ENCODE results near the gene SPOCK1.

Gene SPOCK1

DNA sequence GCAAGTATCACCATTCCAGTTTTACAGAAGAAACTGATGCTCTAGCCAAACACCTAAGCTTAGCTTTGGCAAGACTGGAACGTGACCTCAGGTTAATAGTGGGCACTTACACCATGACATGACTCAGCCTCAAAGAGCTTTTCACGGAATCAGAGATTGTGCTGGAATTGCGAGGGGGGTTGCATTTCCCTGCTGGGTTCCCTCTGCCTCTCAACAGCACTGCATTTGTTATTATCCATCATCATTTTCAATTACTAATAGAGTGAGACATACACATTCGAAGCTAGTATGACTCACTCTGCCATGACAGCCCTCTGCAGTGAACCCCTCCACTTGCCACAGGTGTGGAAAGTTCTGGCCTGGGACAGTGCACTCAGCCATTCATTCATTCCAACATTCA, 8.0 kb downstream of the SPOCK1 start:
- DNase-seq, result no peak

DNA sequence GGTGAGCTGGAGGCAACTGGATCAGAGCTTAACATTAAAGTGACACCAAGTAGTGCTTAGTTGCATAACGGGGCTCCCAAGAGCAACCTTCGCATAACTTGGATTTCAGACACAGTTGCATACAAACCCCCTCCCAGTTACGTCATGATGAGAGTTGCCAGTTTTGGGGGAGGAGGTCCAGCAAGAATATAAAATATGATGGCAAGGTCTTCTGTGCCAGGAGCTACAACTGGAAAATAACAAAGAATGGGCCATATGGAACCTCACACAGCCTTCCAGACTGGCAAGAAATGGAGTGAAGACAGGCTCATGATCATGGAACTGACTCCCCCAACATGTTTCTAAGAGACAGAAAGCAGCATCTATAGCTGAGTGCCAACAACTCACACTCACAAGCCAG, 8.5 kb downstream of the SPOCK1 start:
- no peak for DNase-seq

- no peak for DNase-seq
Observed at GRCh38 chr5:137488974-137489373, 10.2 kb downstream of the SPOCK1 start.

DNA sequence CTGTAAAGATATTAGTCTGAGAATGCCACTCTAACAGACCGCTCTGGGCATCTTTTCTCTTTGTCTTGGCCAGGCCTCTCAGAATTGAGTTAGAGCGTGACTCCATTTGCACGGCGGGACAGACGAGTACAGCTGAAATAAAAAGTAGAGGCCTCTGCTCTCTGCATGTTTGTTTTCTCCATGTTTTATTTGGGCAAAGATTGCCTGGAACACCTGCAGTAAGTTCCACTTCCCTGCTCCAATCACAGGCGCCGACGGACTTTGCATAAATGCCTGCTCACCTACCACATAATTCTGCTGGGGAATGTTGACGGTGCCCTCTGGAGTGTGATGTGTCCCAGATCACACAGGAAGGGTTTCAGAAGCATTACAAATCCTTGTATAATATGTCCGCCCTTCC, 10.6 kb downstream of the SPOCK1 start:
- no peak for DNase-seq

- no peak for DNase-seq
Observed at GRCh38 chr5:137487600-137487999, 11.5 kb downstream of the SPOCK1 start.

- DNase-seq, result no peak
Observed at GRCh38 chr5:137486707-137487106, 12.4 kb downstream of the SPOCK1 start.

GRCh38 chr5:137481596-137481995, 17.5 kb downstream of the SPOCK1 start:
- DNase-seq, result no peak

- no peak for DNase-seq
Observed at GRCh38 chr5:137478043-137478442, 21.1 kb downstream of the SPOCK1 start.

DNA sequence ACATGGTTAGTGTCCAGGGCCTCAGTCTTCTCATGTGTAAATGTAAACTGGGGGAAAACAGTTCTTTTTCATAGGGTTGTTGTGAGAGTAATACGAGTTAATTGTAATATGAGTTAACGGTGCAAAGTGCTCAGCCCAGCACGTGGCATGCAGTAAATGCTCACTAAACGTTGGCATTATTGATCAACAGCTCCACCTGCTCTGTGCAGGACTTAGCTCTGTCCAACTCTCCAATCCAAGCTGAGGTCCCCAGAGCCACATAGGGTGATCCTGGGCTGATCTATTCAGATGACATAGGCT, 28.3 kb downstream of the SPOCK1 start:
- no peak for DNase-seq

- no peak for DNase-seq
Observed at GRCh38 chr5:137470111-137470920, 28.8 kb downstream of the SPOCK1 start.

DNA sequence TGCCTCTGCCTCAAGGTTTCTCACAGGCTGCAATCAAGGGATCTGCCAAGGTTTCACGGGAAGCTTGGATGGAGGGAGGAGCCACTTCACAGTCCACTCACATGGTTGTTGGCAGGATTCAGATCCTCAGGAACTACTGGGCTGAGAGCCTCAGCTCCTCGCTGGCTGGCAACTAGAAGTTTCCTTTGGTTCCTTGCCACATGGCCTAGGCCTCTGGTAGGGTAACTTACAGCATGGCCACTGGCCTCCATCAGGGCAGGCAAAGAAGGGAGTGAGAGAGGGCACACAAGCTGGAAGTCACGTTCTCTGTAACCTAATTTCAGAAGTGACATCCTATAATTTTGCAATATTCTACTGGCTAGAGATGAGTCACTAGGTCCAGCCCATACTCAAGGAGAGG, 32.2 kb downstream of the SPOCK1 start:
- no peak for DNase-seq

DNA sequence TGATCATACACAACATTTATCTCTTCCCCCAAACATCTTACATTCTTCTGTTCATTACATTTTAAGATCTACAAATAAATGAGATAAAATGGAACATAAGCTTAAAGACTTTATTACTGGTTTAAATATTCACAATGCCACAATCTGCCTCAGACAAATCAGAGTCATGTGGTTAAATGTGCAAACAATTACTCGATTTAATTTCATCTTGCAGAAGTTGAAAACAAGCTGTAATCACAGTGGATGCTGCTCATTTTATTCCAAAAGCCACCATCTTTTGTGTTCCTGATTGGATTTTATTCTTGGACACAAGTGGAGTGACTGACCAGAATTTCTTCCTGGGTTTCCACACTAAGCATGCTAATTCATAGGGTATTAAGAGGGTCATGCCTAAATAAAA, 33.2 kb downstream of the SPOCK1 start:
- DNase-seq, result no peak

DNA sequence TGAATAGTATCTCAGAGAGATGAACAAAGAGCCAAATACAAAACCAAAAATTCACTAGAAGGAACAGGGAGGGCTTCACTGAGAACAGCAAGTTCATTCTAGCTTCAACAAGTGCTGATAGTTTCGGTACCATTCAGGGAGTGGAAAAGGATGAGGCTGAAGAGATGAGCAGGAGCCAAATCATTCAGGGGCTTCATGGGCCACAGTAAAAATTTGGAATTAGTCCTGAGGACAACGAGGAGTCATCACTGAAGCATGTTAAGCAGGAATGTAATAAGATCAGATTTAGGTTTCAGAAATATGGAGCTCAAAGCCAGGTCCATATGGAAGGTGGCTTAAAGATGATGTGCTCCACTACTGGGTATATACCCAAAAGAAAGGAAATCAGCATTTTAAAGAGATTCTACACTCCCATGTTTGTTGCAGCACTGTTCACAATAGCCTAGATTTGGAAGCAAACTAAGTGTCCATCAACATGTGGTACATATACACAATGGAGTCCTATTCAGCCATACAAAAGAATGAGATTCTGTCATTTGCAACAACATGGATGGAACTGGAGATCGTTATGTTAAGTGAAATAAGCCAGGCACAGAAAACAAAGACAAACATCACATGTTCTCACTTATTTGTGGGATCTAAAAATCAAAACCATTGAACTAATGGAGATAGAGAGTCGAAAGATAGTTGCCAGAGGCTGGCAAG, 36.2 kb downstream of the SPOCK1 start:
- no peak for DNase-seq

DNA sequence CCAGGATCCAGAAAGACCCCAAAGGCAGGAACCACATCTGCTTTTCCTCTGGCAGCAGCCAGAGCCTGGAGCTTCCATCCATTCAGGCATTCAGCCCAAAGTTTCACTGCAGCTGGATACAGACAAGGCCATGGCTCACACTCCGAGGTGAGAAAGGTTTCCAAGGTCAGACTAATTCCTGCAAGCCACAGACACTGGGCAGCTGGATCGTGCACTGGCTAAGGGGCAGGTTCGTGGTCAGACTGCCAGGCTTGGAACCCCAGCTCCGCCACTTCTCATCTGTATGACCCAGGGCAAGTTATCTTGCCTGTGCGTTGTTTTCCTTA, 36.9 kb downstream of the SPOCK1 start:
- no peak for DNase-seq

DNA sequence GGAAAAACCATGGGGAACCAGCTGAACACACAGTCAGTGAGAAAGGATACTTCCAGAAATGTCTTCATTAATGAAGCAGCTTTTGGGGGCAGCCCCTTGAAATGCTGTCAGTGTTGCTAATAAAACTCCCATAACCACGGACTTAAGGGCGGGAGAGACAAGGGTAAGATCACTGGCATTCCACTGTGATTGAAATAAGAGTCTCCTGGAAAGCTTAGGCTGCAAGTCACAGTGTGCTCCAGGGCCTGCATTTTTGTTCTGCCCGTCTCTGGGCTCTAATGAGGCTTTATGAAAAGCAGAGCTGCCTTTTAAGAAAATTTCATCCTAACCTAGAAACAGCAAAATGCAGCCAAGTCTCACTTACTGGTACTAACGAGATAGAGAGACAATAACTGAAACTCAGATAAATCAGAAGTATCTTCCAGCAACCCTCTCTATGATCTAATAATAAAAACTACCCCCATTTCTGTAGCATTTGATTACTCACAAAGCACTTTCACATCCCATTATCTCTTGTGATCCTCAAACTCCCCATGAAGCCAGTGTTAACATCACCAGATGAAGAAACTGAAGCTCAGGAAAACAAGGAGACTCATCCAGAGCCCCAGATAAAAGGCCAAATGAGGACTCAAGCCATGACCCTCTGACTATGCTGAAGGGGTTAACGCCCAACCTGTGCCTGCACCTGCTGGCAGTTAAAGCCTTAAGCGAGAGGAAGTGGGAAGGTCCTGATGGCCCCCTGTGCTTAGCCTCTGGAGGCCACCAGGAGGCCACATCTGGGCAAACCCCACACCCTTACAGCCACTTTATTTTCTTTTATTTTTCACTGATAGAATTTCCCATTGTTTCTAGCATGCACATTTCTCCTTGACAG, 37.5 kb downstream of the SPOCK1 start:
- no peak for DNase-seq

- no peak for DNase-seq
Observed at GRCh38 chr5:137454671-137455070, 44.5 kb downstream of the SPOCK1 start.

- peak; percentile 54 for DNase-seq
Observed at GRCh38 chr5:137453483-137454080, 45.5 kb downstream of the SPOCK1 start.

GRCh38 chr5:137450759-137451158, 48.4 kb downstream of the SPOCK1 start:
- DNase-seq, result no peak

GRCh38 chr5:137448868-137449267, 50.3 kb downstream of the SPOCK1 start:
- DNase-seq, result no peak

DNA sequence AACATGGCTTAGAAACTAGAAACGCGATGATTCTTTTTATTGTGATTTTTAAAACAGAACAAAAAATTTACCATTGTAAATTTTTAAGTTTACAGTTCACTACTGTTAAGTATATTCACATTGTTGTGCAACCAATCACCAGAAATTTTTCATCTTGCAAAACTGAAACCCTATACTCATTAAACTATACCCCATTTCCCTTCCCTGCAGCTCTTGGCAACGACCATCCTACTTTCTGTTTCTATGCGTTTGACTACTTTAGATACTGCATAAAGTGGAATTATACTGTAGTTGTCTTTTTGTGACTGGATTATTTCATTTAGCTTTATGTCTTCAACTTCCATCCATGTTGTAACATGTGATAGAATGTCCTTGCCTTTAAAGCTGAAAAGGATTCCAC, 52.5 kb downstream of the SPOCK1 start:
- DNase-seq, result no peak

DNA sequence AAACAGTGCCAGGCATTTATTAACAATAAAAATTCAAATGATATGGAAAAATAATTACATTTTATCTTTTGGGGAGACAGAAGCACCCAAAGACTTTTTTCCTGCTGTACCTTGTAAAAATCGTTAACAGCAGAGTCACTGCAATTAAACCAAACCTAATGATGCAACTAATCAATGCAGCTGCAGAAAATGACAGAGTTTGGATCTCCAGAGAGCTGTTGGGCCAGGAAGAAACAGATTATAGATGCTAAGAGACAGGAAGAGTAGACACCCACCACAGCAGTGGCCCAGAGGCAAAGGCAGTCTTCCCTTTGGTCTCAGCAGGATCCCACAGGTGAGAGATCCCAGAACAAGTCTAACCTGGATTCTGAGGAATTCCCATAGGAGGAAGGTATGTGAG, 53.0 kb downstream of the SPOCK1 start:
- no peak for DNase-seq

- DNase-seq, result no peak
Observed at GRCh38 chr5:137442660-137443059, 56.5 kb downstream of the SPOCK1 start.

DNA sequence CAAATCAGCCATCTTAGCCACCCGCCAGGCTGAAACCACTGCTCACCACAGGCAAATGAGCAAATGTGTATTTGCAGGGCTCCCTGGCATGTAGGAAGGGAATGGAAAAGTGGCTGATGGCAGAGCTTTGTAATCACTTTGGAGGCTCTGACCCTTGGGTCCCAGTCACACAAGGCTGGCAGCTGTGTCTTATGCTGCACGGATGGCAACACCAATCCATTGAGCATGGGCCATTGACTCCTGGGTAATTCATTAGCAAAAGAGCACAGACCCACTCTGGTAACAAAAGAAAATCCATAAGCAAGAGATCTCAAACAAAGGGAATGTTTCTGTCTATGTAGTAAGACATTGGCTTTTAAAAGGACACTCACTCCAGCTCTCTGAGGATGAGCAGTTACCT, 57.6 kb downstream of the SPOCK1 start:
- DNase-seq, result no peak

- no peak for DNase-seq
Observed at GRCh38 chr5:137440795-137441194, 58.3 kb downstream of the SPOCK1 start.
